HepG2 (cell line): ENCODE results near the gene FAM110A. TPM values are rescaled to one million over a fixed set of nuclear protein-coding genes. Genes with fewer than 3 reads are reported as not detected.

Experiments used
- CCAR2 ChIP-seq: fragments of 200-400 bp; formaldehyde crosslinking; optimal IDR thresholded peaks from 2 replicates; pipeline ENCODE3; 2018; ENCODE audit warnings: low read depth, mild to moderate bottlenecking, low read length, moderate library complexity
- CENPBD1 ChIP-seq: sonication (generic); formaldehyde crosslinking; IDR thresholded peaks from 2 replicates; pipeline ENCODE4 v1.8.0; 2022; ENCODE audit warnings: missing genetic modification reagents, low read depth, mild to moderate bottlenecking, borderline replicate concordance
- DMAP1 ChIP-seq: IDR thresholded peaks from 2 replicates; pipeline ENCODE4 v1.6.1; 2016
- E2F2 ChIP-seq: sonication (generic); formaldehyde crosslinking; IDR thresholded peaks from 2 replicates; pipeline ENCODE4 v1.4.0; 2020; ENCODE audit warnings: missing genetic modification reagents, borderline replicate concordance
- ELF1 ChIP-seq: sonication (generic); formaldehyde crosslinking; IDR thresholded peaks from 2 replicates; pipeline ENCODE4 v1.4.0; 2020; ENCODE audit warnings: missing genetic modification reagents
- ESRRA ChIP-seq: sonication (generic); formaldehyde crosslinking; IDR thresholded peaks from 2 replicates; pipeline ENCODE4 v1.5.1; 2020; ENCODE audit warnings: mild to moderate bottlenecking, low read depth, missing genetic modification reagents
- ETS1 ChIP-seq: sonication (generic); formaldehyde crosslinking; IDR thresholded peaks from 2 replicates; pipeline ENCODE4 v1.4.0; 2020; ENCODE audit warnings: missing genetic modification reagents
- GFI1 ChIP-seq: sonication (generic); formaldehyde crosslinking; IDR thresholded peaks from 2 replicates; pipeline ENCODE4 v1.5.0; 2020; ENCODE audit warnings: missing genetic modification reagents, mild to moderate bottlenecking, borderline replicate concordance
- HNRNPUL1 ChIP-seq: fragments of 200-400 bp; formaldehyde crosslinking; IDR thresholded peaks from 2 replicates; pipeline ENCODE4 v1.6.1; 2017; ENCODE audit warnings: low read depth, mild to moderate bottlenecking, low read length, moderate library complexity
- MTA3 ChIP-seq: sonication (generic); formaldehyde crosslinking; IDR thresholded peaks from 2 replicates; pipeline ENCODE4 v1.4.0; 2020; ENCODE audit warnings: missing genetic modification reagents
- POLR2G ChIP-seq: fragments of 200-400 bp; formaldehyde crosslinking; IDR thresholded peaks from 2 replicates; pipeline ENCODE4 v1.6.1; 2018; ENCODE audit warnings: mild to moderate bottlenecking, low read depth, low read length, moderate library complexity
- SMARCE1 ChIP-seq: fragments of 450-650 bp; IDR thresholded peaks from 2 replicates; pipeline ENCODE4 v1.6.1; 2017; ENCODE audit warnings: borderline replicate concordance
- SRSF4 ChIP-seq: fragments of 200-400 bp; formaldehyde crosslinking; IDR thresholded peaks from one replicate; pipeline ENCODE4 v1.6.1; 2018; ENCODE audit warnings: mild to moderate bottlenecking, low read depth, low read length, moderate library complexity; ENCODE audit not compliant: poor library complexity, severe bottlenecking
- STAG1 ChIP-seq: sonication (generic); formaldehyde crosslinking; IDR thresholded peaks from 2 replicates; pipeline ENCODE4 v1.4.0; 2020; ENCODE audit warnings: missing genetic modification reagents
- TBX3 ChIP-seq: fragments of 450-650 bp; IDR thresholded peaks from 2 replicates; pipeline ENCODE4 v1.6.1; 2017; ENCODE audit warnings: antibody characterized with exemption, mild to moderate bottlenecking, inconsistent platforms, borderline replicate concordance
- TEAD2 ChIP-seq: sonication (generic); formaldehyde crosslinking; IDR thresholded peaks from 2 replicates; pipeline ENCODE4 v1.9.0; 2021; ENCODE audit warnings: missing genetic modification reagents
- WIZ ChIP-seq: sonication (generic); formaldehyde crosslinking; IDR thresholded peaks from 2 replicates; pipeline ENCODE4 v1.5.1; 2020; ENCODE audit warnings: mild to moderate bottlenecking, missing genetic modification reagents
- ZBTB20 ChIP-seq: sonication (generic); formaldehyde crosslinking; IDR thresholded peaks from 2 replicates; pipeline ENCODE4 v1.8.1; 2023; ENCODE audit warnings: missing genetic modification reagents, low read depth, mild to moderate bottlenecking, borderline replicate concordance
- ZMAT3 ChIP-seq: sonication (generic); formaldehyde crosslinking; conservative IDR thresholded peaks from 2 replicates; pipeline ENCODE4 v1.7.0; 2021; ENCODE audit warnings: missing genetic modification reagents
- ZNF335 ChIP-seq: sonication (generic); formaldehyde crosslinking; IDR thresholded peaks from 2 replicates; pipeline ENCODE4 v1.4.0; 2020; ENCODE audit warnings: missing genetic modification reagents
- ZNF337 ChIP-seq: sonication (generic); formaldehyde crosslinking; IDR thresholded peaks from 2 replicates; pipeline ENCODE4 v1.5.1; 2020; ENCODE audit warnings: missing genetic modification reagents, low read depth, mild to moderate bottlenecking, borderline replicate concordance
- ZNF691 ChIP-seq: sonication (generic); formaldehyde crosslinking; IDR thresholded peaks from 2 replicates; pipeline ENCODE4 v1.4.0; 2020; ENCODE audit warnings: missing genetic modification reagents, low read depth, mild to moderate bottlenecking, borderline replicate concordance
- polyA plus RNA-seq, 8 experiments: library from polyadenylated mRNA; depleted of rRNA in 3 of 8; stranded (reverse) in 7 of 8; unstranded in 1 of 8; fragments of >200 nt; fragmentation: Illumina TruSeq in 4 of 8; extraction: Trizol in 4 of 8; gene quantifications; 2 replicates each; pipeline versions ENCODE4 v1.2.1 to v1.2.3, GENCODE V29; 2011 to 2016; ENCODE audit warnings: low read depth in 4 of 8, missing spikeins in 1 of 8, mixed read lengths in 1 of 8; ENCODE audit not compliant: insufficient read depth in 1 of 8
- total RNA-seq, 5 experiments: library from RNA; depleted of rRNA; stranded (reverse); fragments of >200 nt; fragmentation: Illumina TruSeq; extraction: Trizol; gene quantifications; 2 replicates each; pipeline ENCODE4 v1.2.3, GENCODE V29; 2016; ENCODE audit warnings: low read depth in 1 of 5
- TF ChIP-seq, protein P1 (sequence below): sonication (generic); formaldehyde crosslinking; IDR thresholded peaks from 2 replicates; pipeline ENCODE4 v1.4.0; 2020; ENCODE audit warnings: missing genetic modification reagents

The FAM110A gene
- total and polyA plus RNA-seq, 2 of the 13 experiments (the other 11 are each of a cell fraction or from before 2014, with no cell fraction given) = 1.9 TPM

DNA sequence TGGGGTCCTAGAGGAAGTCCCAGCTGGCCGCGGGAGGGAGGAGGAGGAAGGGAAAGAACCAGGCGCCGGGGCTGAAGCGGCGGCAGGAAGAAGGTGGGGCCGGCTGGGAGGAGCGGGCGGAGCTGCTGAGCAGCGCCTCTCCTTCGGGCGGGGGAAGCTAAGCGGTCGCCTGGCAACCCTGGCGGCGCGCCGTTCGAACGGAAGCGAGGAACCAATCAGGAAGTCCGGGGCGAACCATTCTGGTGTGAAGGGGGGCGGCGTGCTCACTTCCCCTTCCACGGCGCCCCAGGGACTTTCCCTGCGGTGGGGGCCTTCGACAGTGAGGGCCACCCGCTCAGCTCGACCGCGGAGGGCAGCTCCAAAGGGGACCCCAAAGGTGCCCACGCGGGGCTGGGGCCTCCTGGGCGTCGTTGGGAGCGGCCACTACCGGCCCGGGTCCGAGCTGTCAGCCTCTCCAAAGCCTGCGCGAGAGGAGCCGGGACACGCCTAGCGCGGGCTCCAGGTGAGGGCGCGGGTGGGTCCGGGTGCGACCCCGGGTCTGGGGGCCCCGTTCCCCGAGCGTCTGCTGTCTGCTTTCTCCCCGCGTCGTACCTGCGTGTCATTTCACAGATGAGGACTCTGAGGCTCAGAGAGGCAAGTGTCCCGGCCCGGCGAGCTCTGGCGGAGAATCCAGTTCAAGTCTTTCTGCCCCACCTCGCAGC is at the start of gene FAM110A (continued):
- TF ChIP-seq, protein P1, sequence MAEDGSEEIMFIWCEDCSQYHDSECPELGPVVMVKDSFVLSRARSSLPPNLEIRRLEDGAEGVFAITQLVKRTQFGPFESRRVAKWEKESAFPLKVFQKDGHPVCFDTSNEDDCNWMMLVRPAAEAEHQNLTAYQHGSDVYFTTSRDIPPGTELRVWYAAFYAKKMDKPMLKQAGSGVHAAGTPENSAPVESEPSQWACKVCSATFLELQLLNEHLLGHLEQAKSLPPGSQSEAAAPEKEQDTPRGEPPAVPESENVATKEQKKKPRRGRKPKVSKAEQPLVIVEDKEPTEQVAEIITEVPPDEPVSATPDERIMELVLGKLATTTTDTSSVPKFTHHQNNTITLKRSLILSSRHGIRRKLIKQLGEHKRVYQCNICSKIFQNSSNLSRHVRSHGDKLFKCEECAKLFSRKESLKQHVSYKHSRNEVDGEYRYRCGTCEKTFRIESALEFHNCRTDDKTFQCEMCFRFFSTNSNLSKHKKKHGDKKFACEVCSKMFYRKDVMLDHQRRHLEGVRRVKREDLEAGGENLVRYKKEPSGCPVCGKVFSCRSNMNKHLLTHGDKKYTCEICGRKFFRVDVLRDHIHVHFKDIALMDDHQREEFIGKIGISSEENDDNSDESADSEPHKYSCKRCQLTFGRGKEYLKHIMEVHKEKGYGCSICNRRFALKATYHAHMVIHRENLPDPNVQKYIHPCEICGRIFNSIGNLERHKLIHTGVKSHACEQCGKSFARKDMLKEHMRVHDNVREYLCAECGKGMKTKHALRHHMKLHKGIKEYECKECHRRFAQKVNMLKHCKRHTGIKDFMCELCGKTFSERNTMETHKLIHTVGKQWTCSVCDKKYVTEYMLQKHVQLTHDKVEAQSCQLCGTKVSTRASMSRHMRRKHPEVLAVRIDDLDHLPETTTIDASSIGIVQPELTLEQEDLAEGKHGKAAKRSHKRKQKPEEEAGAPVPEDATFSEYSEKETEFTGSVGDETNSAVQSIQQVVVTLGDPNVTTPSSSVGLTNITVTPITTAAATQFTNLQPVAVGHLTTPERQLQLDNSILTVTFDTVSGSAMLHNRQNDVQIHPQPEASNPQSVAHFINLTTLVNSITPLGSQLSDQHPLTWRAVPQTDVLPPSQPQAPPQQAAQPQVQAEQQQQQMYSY (CRISPR knock-in tag) = no peak
- TF ChIP-seq SRSF4 (no peak), ZNF691 (CRISPR knock-in tag) (peak; percentile 60), CENPBD1 (no peak), DMAP1 (peak; percentile 64; the same call in 1 of the 2 replicates), TEAD2 (CRISPR knock-in tag) (no peak), MTA3 (no peak), ETS1 (CRISPR knock-in tag) (no peak), WIZ (no peak), E2F2 (CRISPR knock-in tag) (no peak; the same call in 1 of the 2 replicates), ZNF335 (CRISPR knock-in tag) (no peak), ELF1 (CRISPR knock-in tag) (peak; percentile 80), HNRNPUL1 (no peak; the same call in 1 of the 2 replicates), POLR2G (no peak), TBX3 (peak; percentile 74), ESRRA (CRISPR knock-in tag) (no peak), ZMAT3 (CRISPR knock-in tag) (peak; percentile 93; the same call in 1 of the 2 replicates), CCAR2 (no peak), STAG1 (no peak), ZNF337 (CRISPR knock-in tag) (no peak), GFI1 (CRISPR knock-in tag) (no peak), ZBTB20 (CRISPR knock-in tag) (0 out of 2 replicates have a peak, but pooled peaks have one; percentile 16), SMARCE1 (no peak)
